K562 treated with DMSO at 1 percent for 4 hours (cell line): ENCODE data around the gene TCFL5. TPM values are rescaled to one million over a fixed set of nuclear protein-coding genes. Genes with fewer than 3 reads are reported as not detected.

ENCODE experiments used
- total RNA-seq: library from RNA; unstranded; fragments of 300-600 nt; gene quantifications from 2 replicates; pipeline ENCODE4 v1.2.3, GENCODE V29; 2022; ENCODE audit not compliant: insufficient read depth

The TCFL5 gene
- 11.4 and 14.8 TPM in 2 replicates for total RNA-seq

GRCh38 chr20:62861726-62862336 is at the start of gene TCFL5:
TCFL5 (minus strand) TSS chr20:62861822; CDS start chr20:62861670, 152 bp downstream.

GRCh38 chr20:62816884-62817873 is 44.4 kb downstream of the TCFL5 start, which contains the start of gene COL9A3:
COL9A3 (plus strand) TSS chr20:62817050; CDS start chr20:62817065, 15 bp downstream.

DNA sequence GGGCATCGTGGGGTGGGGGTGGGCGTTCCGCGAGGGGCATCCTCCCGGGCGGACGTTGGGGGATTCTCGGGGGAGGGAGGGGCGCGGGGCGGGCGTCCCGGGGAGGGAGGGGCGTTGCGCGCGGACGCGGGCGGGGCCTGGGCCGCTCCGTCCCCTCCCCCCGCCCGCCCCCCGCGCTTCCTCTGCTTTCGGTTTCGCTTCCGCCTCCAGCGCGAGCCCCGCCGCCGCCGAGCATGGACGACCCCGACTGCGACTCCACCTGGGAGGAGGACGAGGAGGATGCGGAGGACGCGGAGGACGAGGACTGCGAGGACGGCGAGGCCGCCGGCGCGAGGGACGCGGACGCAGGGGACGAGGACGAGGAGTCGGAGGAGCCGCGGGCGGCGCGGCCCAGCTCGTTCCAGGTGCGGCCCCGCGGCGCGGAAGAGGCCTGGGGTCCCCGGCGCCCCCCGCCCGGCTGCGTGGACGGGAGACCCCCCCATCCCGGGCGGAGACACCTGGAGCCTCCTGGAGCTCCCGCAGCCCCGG is 56.9 kb downstream of the TCFL5 start, which contains the start of gene OGFR:
OGFR (plus strand) TSS at position 209 of the 528 bp plus-strand sequence; CDS start at position 234, 25 bp downstream.

Other genes with a start within 250 kb of the TCFL5 start
- gene SLCO4A1, start 219.3 kb downstream of the TCFL5 start, total RNA-seq = 3.5 and 4.3 TPM in 2 replicates
- gene NTSR1, start 153.0 kb downstream of the TCFL5 start, total RNA-seq = not detected in 2 replicates
- 13.0 and 13.2 TPM in 2 replicates for gene MRGBP, start 65.3 kb downstream of the TCFL5 start, total RNA-seq
- gene OGFR, start 57.0 kb downstream of the TCFL5 start, total RNA-seq = 26.1 TPM in 2 replicates
- 3.0 TPM in 1 of 2 replicates, not detected in the other for gene COL9A3, start 44.8 kb downstream of the TCFL5 start, total RNA-seq
- gene DIDO1, start 64.7 kb upstream of the TCFL5 start, total RNA-seq = 20.2 and 28.5 TPM in 2 replicates
- 16.5 and 20.4 TPM in 2 replicates for gene GID8, start 76.3 kb upstream of the TCFL5 start, total RNA-seq
- not detected in 2 replicates for gene SLC17A9, start 90.9 kb upstream of the TCFL5 start, total RNA-seq
- gene BHLHE23, start 145.1 kb upstream of the TCFL5 start, total RNA-seq = not detected in 2 replicates